ENCODE results near the gene KRT6A. TPM values are rescaled to one million over a fixed set of nuclear protein-coding genes. Genes with fewer than 3 reads are reported as not detected.

Gene KRT6A
- total and polyA plus RNA-seq, 10 of the 15 experiments (the other 5 are each of a cell fraction or from before 2014, with no cell fraction given): 0.96 TPM; not detected in 9

GRCh38 chr12:52521568-52522266 is 28.7 kb upstream of the KRT6A start:
- TF ChIP-seq ZNF207 (IDR thresholded peaks at IDR 0.05; ENCODE audit: borderline replicate concordance) (no peak), SMAD1 (IDR thresholded peaks at IDR 0.05; ENCODE audit: low read depth, partially characterized antibody) (no peak)
- no peaks in the 10 kb centered on the region for H3K4me1 ChIP-seq (ENCODE audit: control insufficient read depth, insufficient read depth, low read length)
- H3K9ac ChIP-seq (ENCODE audit: control insufficient read depth, insufficient read depth, low read length): no peak overlapping the region
- no TSS peak for BruUV-seq (replicated peaks)
- H4K20me1 ChIP-seq (ENCODE audit: control insufficient read depth, insufficient read depth): no peaks in the 10 kb centered on the region
- intact Hi-C loops (cut with micrococcal nuclease; ENCODE audit: unreplicated experiment): no loop called here
- no peak overlapping the region for H2AFZ ChIP-seq (ENCODE audit: control insufficient read depth, low read depth, low read length)
- WGBS (ENCODE audit: insufficient coverage, insufficient replicate concordance, low lambda C conversion rate, missing lambda C conversion rate): 21% methylated on average over 10 of the region's 10 CpGs
- ChIA-PET POLR2A (interaction anchor here (0.7 kb wide), 1 partner anchor 557 kb away, joined by 3 read pairs; the partner anchor contains the start of gene SPRYD3), CTCF (interaction anchor here (0.9 to 1.2 kb wide), 2 partner anchors 9 to 22 kb away, joined by 3 to 4 read pairs; no protein-coding TSS in a partner anchor), SMC1A (ENCODE audit: uncharacterized antibody, unreplicated experiment) (interaction anchor here (1.1 kb wide), 1 partner anchor 149 kb away, joined by 3 read pairs; no protein-coding TSS in a partner anchor), RAD21 (ENCODE audit: unreplicated experiment) (no interaction called here)
- no peak overlapping the region for H3K4me3 ChIP-seq
- H3K27ac ChIP-seq (ENCODE audit: control insufficient read depth, insufficient read depth): no peak overlapping the region
- in situ Hi-C loops (cut with MboI): no loop called here
- no peaks in the 10 kb centered on the region for H3K79me2 ChIP-seq (ENCODE audit: control insufficient read depth, insufficient read depth, low read length)
- H3K36me3 ChIP-seq (ENCODE audit: control insufficient read depth in 2 of 2, insufficient read depth in 2 of 2, low read length in 1 of 2): no peaks in the 10 kb centered on the region
- peaks cover 0 to 9% of the 10 kb centered on the region in 2 experiments; a peak in 3 of 4 replicates for H3K27me3 ChIP-seq (replicated peaks in 1 of 2; ENCODE audit: control insufficient read depth in 2 of 2, insufficient read depth in 2 of 2, low read length in 1 of 2)
- no peak for DNase-seq (ENCODE audit: low read depth, low spot score)
- H3K9me3 ChIP-seq (replicated peaks; ENCODE audit: control insufficient read depth, insufficient read depth, low read length): no peaks in the 10 kb centered on the region
- no peak for FAIRE-seq
- ATAC-seq: peak; percentile 25; the same call in 1 of the 3 replicates
- no peak overlapping the region for H3K4me2 ChIP-seq (ENCODE audit: control insufficient read depth, insufficient read depth)

DNA sequence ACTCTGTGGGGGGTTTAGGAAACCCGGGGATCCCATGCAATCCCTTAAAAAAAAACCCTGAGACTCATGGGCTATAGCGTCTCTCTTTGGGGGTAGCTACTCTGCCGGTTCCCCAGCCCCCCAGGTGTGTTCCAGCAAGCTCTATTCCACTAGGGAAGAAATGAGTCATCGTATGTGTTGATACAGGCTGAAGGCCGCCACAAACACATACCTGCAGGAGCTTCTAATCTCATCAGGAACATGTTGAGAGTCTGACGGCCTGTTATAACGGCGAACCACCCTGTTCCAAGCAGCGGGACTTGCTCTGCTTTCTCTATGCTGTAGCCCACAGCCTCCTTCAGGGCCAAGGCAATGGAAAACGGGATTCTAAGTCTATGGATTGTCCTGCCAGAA is 28.1 kb upstream of the KRT6A start:
- WGBS (ENCODE audit: insufficient coverage, insufficient replicate concordance, low lambda C conversion rate, missing lambda C conversion rate): 38% methylated on average over 10 of the region's 10 CpGs
- POLR2A ChIA-PET: interaction anchor here (0.7 kb wide), 1 partner anchor 558 kb away, joined by 3 read pairs; the partner anchor contains the start of gene SPRYD3
- Histone ChIP-seq H3K27ac (ENCODE audit: control insufficient read depth, insufficient read depth) (no peak overlapping the region), H3K9me3 (replicated peaks; ENCODE audit: control insufficient read depth, insufficient read depth, low read length) (no peaks in the 10 kb centered on the region), H3K27me3 (replicated peaks in 1 of 2; ENCODE audit: control insufficient read depth in 2 of 2, insufficient read depth in 2 of 2, low read length in 1 of 2) (peaks cover 0 to 9% of the 10 kb centered on the region in 2 experiments; a peak in 3 of 4 replicates), H3K4me2 (ENCODE audit: control insufficient read depth, insufficient read depth) (no peak overlapping the region), H3K79me2 (ENCODE audit: control insufficient read depth, insufficient read depth, low read length) (no peaks in the 10 kb centered on the region), H3K4me1 (ENCODE audit: control insufficient read depth, insufficient read depth, low read length) (no peaks in the 10 kb centered on the region), H3K9ac (ENCODE audit: control insufficient read depth, insufficient read depth, low read length) (no peak overlapping the region), H4K20me1 (ENCODE audit: control insufficient read depth, insufficient read depth) (no peaks in the 10 kb centered on the region), H3K4me3 (no peak overlapping the region), H2AFZ (ENCODE audit: control insufficient read depth, low read depth, low read length) (no peak overlapping the region), H3K36me3 (ENCODE audit: control insufficient read depth in 2 of 2, insufficient read depth in 2 of 2, low read length in 1 of 2) (no peaks in the 10 kb centered on the region)
- ATAC-seq (no peak), DNase-seq (ENCODE audit: low read depth, low spot score) (no peak), FAIRE-seq (no peak)
- no TSS peak for BruUV-seq (replicated peaks)
- SMC1A ChIA-PET (ENCODE audit: uncharacterized antibody, unreplicated experiment): interaction anchor here (1.1 kb wide), 1 partner anchor 148 kb away, joined by 3 read pairs; no protein-coding TSS in a partner anchor
- intact Hi-C loops (cut with micrococcal nuclease; ENCODE audit: unreplicated experiment): no loop called here
- in situ Hi-C loops (cut with MboI): no loop called here
- CTCF ChIA-PET: interaction anchor here (0.9 to 1.2 kb wide), 2 partner anchors 9 to 21 kb away, joined by 3 to 4 read pairs; no protein-coding TSS in a partner anchor
- RAD21 ChIA-PET (ENCODE audit: unreplicated experiment): no interaction called here
- TF ChIP-seq IKZF1 (conservative IDR thresholded peaks at IDR 0.05) (no peak), ZNF217 (IDR thresholded peaks at IDR 0.05) (no peak), NBN (IDR thresholded peaks at IDR 0.05) (no peak), YBX1 (IDR thresholded peaks at IDR 0.05) (no peak), GABPA (IDR thresholded peaks at IDR 0.05; ENCODE audit: low read depth) (no peak), SP1 (IDR thresholded peaks at IDR 0.05; ENCODE audit: low read depth, low read length) (no peak), CEBPB (IDR thresholded peaks at IDR 0.05; ENCODE audit: borderline replicate concordance in 1 of 2, low read depth in 2 of 2, low read length in 2 of 2) (no peak)
- TF ChIP-seq, protein P1, sequence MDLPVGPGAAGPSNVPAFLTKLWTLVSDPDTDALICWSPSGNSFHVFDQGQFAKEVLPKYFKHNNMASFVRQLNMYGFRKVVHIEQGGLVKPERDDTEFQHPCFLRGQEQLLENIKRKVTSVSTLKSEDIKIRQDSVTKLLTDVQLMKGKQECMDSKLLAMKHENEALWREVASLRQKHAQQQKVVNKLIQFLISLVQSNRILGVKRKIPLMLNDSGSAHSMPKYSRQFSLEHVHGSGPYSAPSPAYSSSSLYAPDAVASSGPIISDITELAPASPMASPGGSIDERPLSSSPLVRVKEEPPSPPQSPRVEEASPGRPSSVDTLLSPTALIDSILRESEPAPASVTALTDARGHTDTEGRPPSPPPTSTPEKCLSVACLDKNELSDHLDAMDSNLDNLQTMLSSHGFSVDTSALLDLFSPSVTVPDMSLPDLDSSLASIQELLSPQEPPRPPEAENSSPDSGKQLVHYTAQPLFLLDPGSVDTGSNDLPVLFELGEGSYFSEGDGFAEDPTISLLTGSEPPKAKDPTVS (IDR thresholded peaks at IDR 0.05; ENCODE audit: low read depth, low read length): no peak
- TF ChIP-seq, protein P2, sequence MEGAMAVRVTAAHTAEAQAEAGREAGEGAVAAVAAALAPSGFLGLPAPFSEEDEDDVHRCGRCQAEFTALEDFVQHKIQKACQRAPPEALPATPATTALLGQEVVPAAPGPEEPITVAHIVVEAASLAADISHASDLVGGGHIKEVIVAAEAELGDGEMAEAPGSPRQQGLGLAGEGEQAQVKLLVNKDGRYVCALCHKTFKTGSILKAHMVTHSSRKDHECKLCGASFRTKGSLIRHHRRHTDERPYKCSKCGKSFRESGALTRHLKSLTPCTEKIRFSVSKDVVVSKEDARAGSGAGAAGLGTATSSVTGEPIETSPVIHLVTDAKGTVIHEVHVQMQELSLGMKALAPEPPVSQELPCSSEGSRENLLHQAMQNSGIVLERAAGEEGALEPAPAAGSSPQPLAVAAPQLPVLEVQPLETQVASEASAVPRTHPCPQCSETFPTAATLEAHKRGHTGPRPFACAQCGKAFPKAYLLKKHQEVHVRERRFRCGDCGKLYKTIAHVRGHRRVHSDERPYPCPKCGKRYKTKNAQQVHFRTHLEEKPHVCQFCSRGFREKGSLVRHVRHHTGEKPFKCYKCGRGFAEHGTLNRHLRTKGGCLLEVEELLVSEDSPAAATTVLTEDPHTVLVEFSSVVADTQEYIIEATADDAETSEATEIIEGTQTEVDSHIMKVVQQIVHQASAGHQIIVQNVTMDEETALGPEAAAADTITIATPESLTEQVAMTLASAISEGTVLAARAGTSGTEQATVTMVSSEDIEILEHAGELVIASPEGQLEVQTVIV (IDR thresholded peaks at IDR 0.05; ENCODE audit: borderline replicate concordance, partially characterized antibody): no peak

All from GM12878 (cell line).